H7 (cell line): Measurements from ENCODE around the gene MDGA2. TPM values are rescaled to one million over a fixed set of nuclear protein-coding genes. Genes with fewer than 3 reads are reported as not detected.
A peak's percentile ranks its signal among the peaks of the same experiment; 100 is the strongest.
"Not testable (repeated sequence)": the region's sequence is repeated elsewhere in the genome, so short reads cannot be mapped to it uniquely, and the experiment has no call there.

Source experiments
- DNase-seq: peaks from one replicate; pipeline ENCODE4 v3.0.0; 2012
- H3K27me3 ChIP-seq: 2 replicates; pipeline ENCODE4 v1.6.0; 2011; ENCODE audit warnings: mild to moderate bottlenecking, low read length; ENCODE audit not compliant: control insufficient read depth, insufficient read depth
- H3K36me3 ChIP-seq: replicated peaks from 2 replicates; pipeline ENCODE4 v1.5.1; 2011; ENCODE audit warnings: low read length; ENCODE audit not compliant: control insufficient read depth, insufficient read depth
- H3K4me3 ChIP-seq: 2 replicates; pipeline ENCODE4 v1.5.1; 2011; ENCODE audit warnings: low read depth, mild to moderate bottlenecking, control low read depth, low read length, moderate library complexity; ENCODE audit not compliant: insufficient read depth
- total RNA-seq: library from RNA; depleted of rRNA; stranded (reverse); fragments of >200 nt; shearing (Covaris generic); gene quantifications from 2 replicates; pipeline ENCODE4 v1.2.3, GENCODE V29; 2014

The MDGA2 gene
- total RNA-seq, 1 experiment from 2014 or later = 3.7 TPM

DNA sequence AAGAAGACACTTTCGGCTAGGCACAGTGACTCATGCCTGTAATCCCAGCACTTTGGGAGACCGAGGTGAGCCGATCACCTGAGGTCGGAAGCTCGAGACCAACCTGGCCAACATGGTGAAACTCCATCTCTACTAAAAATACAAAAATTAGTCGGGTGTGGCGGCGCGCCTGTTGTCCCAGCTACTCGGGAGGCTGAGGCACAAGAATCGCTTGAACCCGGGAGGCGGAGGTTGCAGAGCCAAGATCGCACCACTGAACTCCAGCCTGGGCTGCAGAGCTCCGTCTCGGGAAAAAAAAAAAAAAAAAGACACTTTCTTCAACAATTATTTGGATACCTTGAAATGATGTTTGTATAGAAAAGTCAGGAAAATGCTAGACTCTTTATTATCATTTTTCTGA is 393.6 kb downstream of the MDGA2 start:
- not testable (repeated sequence) for H3K27me3 ChIP-seq, H3K36me3 ChIP-seq, H3K4me3 ChIP-seq, DNase-seq

DNA sequence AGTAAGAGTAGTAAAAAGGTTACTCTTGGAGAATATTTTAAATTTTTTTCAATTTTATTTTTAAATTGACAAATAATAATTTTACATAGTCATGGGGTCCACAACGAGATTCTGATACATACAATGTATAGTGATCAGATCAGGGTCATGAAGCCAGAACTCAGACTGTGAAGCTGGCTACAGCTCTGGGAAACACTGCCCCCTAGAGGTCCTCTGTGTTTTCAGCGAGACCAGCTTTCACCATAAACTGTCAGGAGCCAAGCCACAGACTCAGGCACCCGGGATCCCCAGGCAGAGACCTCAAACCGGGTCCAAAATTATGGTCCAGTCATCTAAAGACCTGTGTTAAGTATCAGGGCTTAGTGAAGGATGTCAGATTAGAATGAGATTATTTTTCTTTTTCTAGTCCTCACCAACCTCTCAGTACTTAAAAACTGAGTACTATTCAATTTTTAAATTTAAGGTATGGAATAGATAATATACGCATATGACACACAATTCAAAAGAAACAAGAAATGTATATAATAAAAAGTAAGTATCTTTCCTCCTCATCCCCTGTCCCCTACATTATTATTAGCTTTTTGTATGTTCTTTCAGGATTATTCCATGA is 397.1 kb downstream of the MDGA2 start:
- Histone ChIP-seq H3K27me3 (no peaks in the 10 kb centered on the region), H3K36me3 (no peaks in the 10 kb centered on the region), H3K4me3 (no peak overlapping the region)
- DNase-seq = peak; percentile 41

DNA sequence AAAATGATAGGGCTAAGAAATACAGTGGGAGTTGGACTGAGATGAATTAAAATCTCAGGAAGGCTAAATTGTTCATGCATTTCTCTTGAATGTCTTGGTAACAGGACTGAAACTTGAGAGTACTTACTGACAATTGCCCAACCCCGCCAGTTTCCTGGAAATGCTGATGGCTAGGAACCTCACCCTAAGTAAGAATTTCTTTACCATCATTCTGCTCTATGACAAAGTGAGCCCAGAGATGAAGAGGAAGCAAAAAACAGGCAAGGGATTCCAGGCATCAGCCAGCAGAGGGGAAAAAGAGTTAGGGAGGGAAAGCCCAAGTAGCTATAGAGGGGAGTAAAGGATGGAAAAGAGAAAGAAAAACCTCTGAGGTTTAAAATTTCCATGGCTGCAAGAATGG is 397.7 kb downstream of the MDGA2 start:
- Histone ChIP-seq H3K27me3 (no peaks in the 10 kb centered on the region), H3K4me3 (no peak overlapping the region), H3K36me3 (no peaks in the 10 kb centered on the region)
- DNase-seq = peak; percentile 1

DNA sequence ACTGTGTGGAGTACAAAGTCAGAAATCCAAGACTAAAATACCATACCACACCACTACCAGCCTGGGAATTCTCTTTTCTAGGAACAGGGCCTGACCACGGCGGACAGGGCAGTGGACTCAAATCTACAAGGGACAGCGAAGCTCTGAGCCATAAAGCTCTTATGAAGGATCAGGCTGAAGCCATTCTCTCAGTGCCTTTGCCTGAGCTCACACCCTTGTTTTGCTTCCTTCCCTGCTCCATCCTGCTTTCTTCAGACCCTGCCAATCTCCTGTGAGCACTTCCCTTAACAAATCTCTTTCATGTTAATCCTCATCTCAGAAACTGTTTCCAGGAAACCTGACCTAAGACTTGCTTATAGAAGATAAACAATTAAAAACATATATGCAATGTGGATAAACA is 398.5 kb downstream of the MDGA2 start:
- DNase-seq = no peak
- no peaks in the 10 kb centered on the region for H3K36me3 ChIP-seq
- no peak overlapping the region for H3K4me3 ChIP-seq
- H3K27me3 ChIP-seq = no peaks in the 10 kb centered on the region

DNA sequence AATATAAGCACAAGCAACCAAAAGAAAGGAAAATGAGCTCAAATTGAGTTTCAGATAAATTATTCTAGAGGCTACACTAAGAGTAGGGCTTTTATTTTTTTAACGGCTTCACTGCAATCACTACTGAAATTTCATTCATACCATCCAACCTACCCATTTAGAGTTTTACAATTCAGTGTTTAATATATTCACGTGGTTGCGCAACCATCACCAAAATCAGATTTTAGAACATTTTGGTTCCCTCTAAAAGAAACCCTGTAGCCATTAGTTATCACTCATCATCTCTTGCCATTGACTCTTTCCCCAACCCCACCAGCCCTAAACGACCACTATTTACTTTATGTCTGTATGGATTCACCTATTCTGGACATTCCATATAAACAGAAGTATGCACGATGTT is 401.5 kb downstream of the MDGA2 start:
- H3K27me3 ChIP-seq = no peaks in the 10 kb centered on the region
- no peak overlapping the region for H3K4me3 ChIP-seq
- H3K36me3 ChIP-seq = no peaks in the 10 kb centered on the region
- DNase-seq = no peak

DNA sequence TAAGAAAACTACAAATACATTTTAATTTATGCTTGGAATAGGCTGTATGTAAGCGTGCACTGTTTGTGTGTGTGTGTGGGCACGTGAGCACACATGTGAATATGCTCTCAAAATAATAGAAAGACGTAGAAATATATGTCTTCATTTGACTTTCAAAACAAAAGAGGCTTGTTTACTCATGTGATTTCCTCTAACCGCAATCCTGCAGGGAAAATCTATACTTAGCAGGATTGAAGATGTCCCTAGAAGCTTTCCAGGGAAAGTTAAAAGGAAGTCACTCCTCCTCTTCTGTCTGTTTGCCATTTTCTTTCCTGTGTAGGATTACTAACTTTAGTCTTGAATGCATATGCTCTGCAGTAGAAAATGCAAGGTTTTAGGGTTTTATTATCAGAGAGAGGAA is 404.7 kb downstream of the MDGA2 start:
- H3K4me3 ChIP-seq = no peak overlapping the region
- DNase-seq = no peak
- H3K27me3 ChIP-seq = no peaks in the 10 kb centered on the region
- no peaks in the 10 kb centered on the region for H3K36me3 ChIP-seq

DNA sequence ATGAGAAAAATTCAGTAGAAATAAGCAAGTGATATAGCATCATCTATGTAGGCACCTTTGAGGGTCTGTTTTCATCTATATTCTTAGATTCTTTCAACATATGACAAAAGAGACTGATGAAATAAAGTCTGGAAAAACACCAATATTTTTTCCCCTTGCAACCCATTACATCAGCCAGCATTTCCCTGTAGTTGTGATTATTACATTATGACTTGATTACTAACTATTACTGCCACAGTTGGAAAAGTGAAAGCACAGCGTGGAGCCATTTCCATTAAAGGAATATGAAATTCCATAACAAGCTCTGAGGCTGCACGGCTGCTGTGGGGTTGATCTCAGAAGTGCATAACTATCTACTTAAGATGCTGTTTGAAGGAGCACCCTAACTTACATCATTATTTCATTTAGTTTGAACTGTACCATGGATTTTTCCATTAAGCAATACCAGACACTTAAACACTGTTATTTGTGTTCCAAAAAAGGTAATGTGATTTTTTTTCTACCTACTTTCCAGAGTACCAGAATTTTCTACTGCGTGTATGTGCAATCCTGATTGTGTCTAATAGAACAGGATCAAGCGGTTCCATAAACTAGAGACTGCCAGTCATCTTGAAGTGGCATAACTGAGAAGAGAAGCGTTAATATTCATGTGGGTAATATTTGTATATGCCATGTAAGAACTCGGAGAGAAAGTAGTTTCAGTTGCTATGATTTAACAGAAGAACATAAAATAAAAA is 405.5 kb downstream of the MDGA2 start:
- Histone ChIP-seq H3K36me3 (no peaks in the 10 kb centered on the region), H3K4me3 (no peak overlapping the region), H3K27me3 (no peaks in the 10 kb centered on the region)
- DNase-seq = no peak

DNA sequence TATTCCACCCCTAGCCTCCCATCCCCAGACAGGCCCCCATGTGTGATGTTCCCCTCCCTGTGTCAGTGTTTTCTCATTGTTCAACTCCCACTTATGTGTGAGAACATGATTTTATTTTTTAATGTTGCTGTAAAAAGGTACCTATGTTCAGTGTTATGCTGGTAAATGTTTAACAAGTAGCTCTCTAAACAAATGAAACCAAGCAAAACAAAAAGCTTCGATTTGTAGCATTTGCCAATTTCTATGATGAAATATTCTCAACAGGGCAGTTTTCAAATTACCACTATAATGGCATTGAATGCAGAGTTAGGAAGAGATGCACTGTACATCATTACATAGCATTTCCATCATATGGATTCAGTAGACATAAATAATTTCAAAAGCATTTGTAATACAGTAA is 410.6 kb downstream of the MDGA2 start:
- H3K4me3 ChIP-seq = no peak overlapping the region
- no peaks in the 10 kb centered on the region for H3K36me3 ChIP-seq
- DNase-seq = no peak
- no peaks in the 10 kb centered on the region for H3K27me3 ChIP-seq

DNA sequence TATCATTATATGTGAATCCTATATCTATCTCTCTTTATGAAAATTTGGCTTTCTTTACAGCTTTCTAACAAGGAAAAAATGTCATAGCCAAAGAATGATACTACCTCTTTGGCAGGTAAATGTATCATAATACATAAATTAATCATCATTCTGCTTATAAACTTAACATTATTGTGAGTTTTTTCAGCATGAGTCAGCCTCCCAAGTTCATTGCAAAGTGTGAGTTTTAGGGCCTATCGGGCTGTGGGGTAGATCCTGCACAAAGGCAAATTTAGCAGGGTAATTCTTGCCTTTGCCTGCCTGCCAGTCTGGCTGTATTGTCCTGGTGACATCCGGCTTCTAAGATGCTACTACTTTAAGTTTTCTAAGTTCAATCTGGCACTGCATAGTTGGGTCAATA is 412.6 kb downstream of the MDGA2 start:
- no peaks in the 10 kb centered on the region for H3K36me3 ChIP-seq
- no peak overlapping the region for H3K4me3 ChIP-seq
- no peaks in the 10 kb centered on the region for H3K27me3 ChIP-seq
- no peak for DNase-seq

DNA sequence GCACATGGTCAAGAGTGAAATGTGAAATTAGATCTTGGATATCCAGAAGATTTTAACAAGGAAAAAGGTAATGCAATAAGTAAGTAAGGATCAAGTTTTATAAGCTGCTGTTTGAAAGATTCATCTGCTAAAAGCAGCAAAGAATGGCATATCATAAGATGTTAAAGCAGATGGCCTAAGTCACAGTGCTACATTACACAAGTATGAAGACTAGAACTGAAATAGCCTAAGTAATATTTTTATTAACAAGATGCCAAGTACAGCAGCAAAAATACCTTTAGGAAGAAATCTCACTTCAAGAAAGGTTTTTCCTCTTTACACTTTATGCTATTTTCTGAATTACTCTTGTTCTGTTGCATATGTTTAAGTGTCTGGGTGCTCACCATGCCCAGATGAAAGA is 414.1 kb downstream of the MDGA2 start:
- no peak for DNase-seq
- no peaks in the 10 kb centered on the region for H3K36me3 ChIP-seq
- H3K4me3 ChIP-seq = no peak overlapping the region
- H3K27me3 ChIP-seq = no peaks in the 10 kb centered on the region

DNA sequence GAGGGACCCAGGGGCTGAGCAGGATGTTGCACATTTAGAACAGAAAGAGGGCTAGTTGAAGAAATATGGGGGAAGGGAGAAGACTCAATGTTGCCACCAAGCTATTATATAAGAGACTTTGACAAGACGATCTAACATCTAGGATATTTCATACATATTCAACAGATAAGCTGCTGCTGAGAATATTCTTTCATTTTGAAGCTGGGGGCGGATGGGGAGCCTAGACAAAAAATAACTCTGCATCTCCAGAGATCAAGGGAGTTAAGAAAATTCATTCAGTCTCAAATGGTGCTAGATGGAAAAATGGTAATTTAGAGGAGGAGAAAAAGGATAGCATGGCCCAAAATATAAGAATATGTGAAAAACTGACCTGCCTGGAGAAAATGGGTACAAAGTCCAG is 415.6 kb downstream of the MDGA2 start:
- Histone ChIP-seq H3K27me3 (no peaks in the 10 kb centered on the region), H3K36me3 (no peaks in the 10 kb centered on the region), H3K4me3 (no peak overlapping the region)
- no peak for DNase-seq

DNA sequence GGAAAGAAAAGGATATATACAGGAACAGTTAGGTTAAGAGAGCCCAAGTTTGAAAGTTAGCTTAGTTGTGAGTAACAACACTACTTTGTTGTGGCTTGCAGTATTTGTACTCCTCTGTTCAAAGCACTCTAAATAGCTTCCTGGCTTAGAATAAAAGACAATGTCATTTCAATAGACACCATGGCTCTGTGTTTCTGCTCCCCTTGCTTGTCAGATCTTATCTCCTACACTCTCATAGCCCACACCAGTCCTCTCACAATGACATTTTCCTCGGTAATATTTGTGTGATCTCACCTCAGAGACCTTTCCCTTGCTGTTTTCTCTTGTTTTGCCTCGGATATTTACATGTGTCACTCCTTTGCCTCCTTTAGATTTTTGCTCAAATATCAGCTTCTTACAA is 418.4 kb downstream of the MDGA2 start:
- DNase-seq = no peak
- H3K4me3 ChIP-seq = no peak overlapping the region
- no peaks in the 10 kb centered on the region for H3K27me3 ChIP-seq
- no peaks in the 10 kb centered on the region for H3K36me3 ChIP-seq

DNA sequence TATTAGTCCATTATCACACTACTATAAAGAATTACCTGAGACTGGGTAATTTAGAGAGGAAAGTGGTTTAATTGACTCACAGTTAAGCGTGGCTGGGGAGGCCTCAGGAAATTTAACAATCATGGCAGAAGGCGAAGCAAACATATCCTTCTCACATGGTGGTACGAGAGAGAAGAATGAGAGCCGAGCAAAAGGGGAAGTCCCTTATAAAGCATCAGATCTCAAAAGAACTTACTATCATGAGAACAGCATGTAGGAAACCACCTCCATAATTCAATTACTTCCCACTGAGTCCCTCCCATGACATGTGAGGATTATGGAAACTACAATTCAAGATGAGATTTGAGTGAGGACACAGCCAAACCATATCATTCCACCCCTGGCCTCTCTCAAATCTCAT is 422.6 kb downstream of the MDGA2 start:
- no peaks in the 10 kb centered on the region for H3K36me3 ChIP-seq
- no peaks in the 10 kb centered on the region for H3K27me3 ChIP-seq
- no peak for DNase-seq
- no peak overlapping the region for H3K4me3 ChIP-seq

DNA sequence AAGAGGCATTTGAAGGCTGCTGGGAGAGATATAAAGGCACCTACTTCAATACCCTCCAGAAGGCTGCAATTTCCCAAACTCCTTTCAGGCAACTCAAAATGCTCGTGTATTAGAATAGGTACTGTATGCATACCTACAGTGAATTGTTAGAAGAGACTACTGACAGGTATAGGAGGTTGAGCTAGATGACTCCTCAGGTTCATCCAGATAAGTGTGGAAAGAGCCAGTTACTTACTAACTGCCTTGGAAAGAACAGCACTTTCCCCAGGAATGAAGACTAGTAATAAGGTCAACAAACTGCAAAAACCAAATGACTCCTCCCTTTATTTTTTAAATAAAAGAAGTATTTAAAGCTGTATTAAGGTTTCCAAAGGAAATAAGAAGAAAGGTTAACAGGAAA is 429.0 kb downstream of the MDGA2 start:
- Histone ChIP-seq H3K36me3 (no peaks in the 10 kb centered on the region), H3K27me3 (no peaks in the 10 kb centered on the region), H3K4me3 (no peak overlapping the region)
- no peak for DNase-seq

DNA sequence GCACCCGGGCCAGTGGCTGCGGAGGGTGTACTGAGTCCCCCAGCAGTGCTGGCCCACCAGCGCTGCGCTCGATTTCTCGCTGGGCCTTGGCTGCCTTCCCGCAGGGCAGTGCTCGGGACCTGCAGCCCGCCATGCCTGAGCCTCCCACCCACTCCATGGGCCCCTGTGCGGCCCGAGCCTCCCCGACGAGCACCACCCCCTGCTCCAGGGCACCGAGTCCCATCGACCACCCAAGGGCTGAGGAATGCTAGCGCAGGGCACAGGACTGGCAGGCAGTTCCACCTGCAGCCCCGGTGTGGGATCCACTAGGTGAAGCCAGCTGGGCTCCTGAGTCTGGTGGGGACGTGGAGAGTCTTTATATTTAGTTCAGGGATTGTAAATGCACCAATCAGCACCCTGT is 432.8 kb downstream of the MDGA2 start:
- H3K27me3 ChIP-seq, H3K36me3 ChIP-seq, DNase-seq: not testable (repeated sequence)

More for the DNA sequence above, 432.8 kb downstream of the MDGA2 start:
- H3K4me3 ChIP-seq = not testable (repeated sequence)
